Spinal cord (tissue), 10 donors: ENCODE measurements around the gene FSHR. TPM values are rescaled to one million over a fixed set of nuclear protein-coding genes. Genes with fewer than 3 reads are reported as not detected.

Experiments used
- DNase-seq, 6 donors: peaks; one replicate each; pipeline versions ENCODE4 v3.0.0 to v3.0.0-alpha.2; 2013 to 2015; ENCODE audit warnings: low spot score in 6 of 6, low read depth in 4 of 6
- H3K27ac ChIP-seq: one replicate; pipeline ENCODE4 v1.5.1; 2013; ENCODE audit warnings: low read depth, low read length, control low read depth
- H3K27me3 ChIP-seq: one replicate; pipeline ENCODE4 v1.6.1; 2013; ENCODE audit warnings: low read length; ENCODE audit not compliant: control insufficient read depth, insufficient read depth
- H3K36me3 ChIP-seq: one replicate; pipeline ENCODE4 v1.6.1; 2013; ENCODE audit warnings: low read length; ENCODE audit not compliant: control insufficient read depth, insufficient read depth
- H3K4me1 ChIP-seq: one replicate; pipeline ENCODE4 v1.6.1; 2013; ENCODE audit warnings: low read length; ENCODE audit not compliant: control insufficient read depth, insufficient read depth
- H3K4me3 ChIP-seq: one replicate; pipeline ENCODE4 v1.5.1; 2013; ENCODE audit warnings: low read depth, low read length, control low read depth
- H3K9me3 ChIP-seq: one replicate; pipeline ENCODE4 v1.6.1; 2013; ENCODE audit warnings: low read length; ENCODE audit not compliant: control insufficient read depth, insufficient read depth
- WGBS: methylation state at CpG from one replicate; pipeline ENCODE4 v1.1.5; 2013; ENCODE audit warnings: missing lambda C conversion rate; ENCODE audit not compliant: insufficient coverage; 5-methylcytosine and 5-hydroxymethylcytosine counted together
- polyA plus RNA-seq, 2 donors: library from polyadenylated mRNA; unstranded; fragments of 120-200 nt; gene quantifications; one replicate each; pipeline ENCODE4 v1.2.1, GENCODE V29; 2013; ENCODE audit not compliant: insufficient read length in 2 of 2
- total RNA-seq, 2 donors: library from RNA; depleted of rRNA in 1 of 2; stranded (reverse); fragments of 120-200 nt in 1 of 2; fragments of >200 nt in 1 of 2; gene quantifications; one replicate each; pipeline versions ENCODE4 v1.2.3 to v1.2.4, GENCODE V29; 2013 to 2014
- donor health status: healthy.

The FSHR gene
- total and polyA plus RNA-seq, 4 donors = 0.17 TPM; not detected in 3

DNA sequence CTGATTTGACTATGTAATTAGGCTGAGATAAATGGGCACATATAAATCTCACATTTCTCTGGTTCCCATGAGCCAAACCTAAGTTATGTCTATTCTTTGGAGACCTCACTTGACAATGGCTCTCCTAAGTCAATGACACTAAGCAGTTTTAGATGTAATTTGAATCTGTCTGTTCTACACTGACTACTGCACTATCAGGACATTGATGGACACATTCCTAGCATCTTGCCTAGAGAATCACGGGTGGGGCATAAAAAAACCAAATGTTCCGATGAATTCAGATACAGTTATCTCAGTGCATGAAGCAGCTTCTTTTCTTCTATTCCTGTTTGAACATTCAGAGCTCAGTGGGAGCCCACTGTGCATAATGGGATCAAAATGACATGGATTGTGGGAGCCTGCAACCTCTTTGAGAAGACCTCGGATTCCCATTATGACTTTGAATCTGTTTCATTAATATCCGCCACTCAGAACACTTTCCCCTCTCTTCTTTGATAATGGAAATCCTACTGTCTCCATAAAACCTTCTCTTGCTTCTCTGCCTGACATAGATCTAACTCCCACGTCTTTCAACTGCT, 110.8 kb downstream of the FSHR start:
- WGBS = 33% methylated on average over 1 of the region's 5 CpGs
- H3K27ac ChIP-seq = no peak overlapping the region
- H3K9me3 ChIP-seq = no peaks in the 10 kb centered on the region
- H3K4me1 ChIP-seq = peaks cover 3% of the 10 kb centered on the region
- no peak for DNase-seq
- no peaks in the 10 kb centered on the region for H3K27me3 ChIP-seq
- H3K4me3 ChIP-seq = no peak overlapping the region
- no peaks in the 10 kb centered on the region for H3K36me3 ChIP-seq

DNA sequence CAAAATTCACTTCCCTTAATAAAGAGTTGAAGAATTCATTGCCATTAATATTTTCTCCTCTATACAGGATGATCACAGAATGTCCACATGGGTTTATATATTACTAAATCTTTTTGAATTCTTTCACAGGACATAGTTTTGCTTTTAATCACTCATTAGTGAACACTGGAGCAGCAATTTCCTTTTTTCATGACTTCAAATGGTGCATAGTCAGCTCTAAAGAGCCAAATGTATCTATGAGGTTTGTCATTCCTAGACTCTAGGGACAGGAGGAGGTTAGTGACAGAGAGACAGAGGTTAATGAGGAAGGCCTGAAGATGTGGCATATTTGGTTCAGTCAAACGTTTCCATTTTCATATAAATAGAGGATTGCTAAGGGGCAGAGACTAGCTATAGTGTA, 111.8 kb downstream of the FSHR start:
- Histone ChIP-seq H3K4me1 (peaks cover 3% of the 10 kb centered on the region), H3K27ac (no peak overlapping the region), H3K9me3 (no peaks in the 10 kb centered on the region), H3K4me3 (no peak overlapping the region), H3K36me3 (no peaks in the 10 kb centered on the region), H3K27me3 (no peaks in the 10 kb centered on the region)
- DNase-seq = no peak
- WGBS = no CpG with 5 or more reads among the region's 1 CpG

GRCh38 chr2:49041061-49041460, 113.3 kb downstream of the FSHR start:
- Histone ChIP-seq H3K27me3 (no peaks in the 10 kb centered on the region), H3K4me3 (no peak overlapping the region), H3K4me1 (peaks cover 3% of the 10 kb centered on the region), H3K9me3 (no peaks in the 10 kb centered on the region), H3K27ac (no peak overlapping the region), H3K36me3 (no peaks in the 10 kb centered on the region)
- DNase-seq = peak in 1 of 6 donors; percentile 59
- WGBS = 83% methylated on average over 3 of the region's 4 CpGs

- Histone ChIP-seq H3K4me3 (no peak overlapping the region), H3K4me1 (peaks cover 3% of the 10 kb centered on the region), H3K9me3 (no peaks in the 10 kb centered on the region), H3K27ac (no peak overlapping the region), H3K27me3 (no peaks in the 10 kb centered on the region), H3K36me3 (no peaks in the 10 kb centered on the region)
- no peak for DNase-seq
Observed at GRCh38 chr2:49037197-49037596, 117.1 kb downstream of the FSHR start.

DNA sequence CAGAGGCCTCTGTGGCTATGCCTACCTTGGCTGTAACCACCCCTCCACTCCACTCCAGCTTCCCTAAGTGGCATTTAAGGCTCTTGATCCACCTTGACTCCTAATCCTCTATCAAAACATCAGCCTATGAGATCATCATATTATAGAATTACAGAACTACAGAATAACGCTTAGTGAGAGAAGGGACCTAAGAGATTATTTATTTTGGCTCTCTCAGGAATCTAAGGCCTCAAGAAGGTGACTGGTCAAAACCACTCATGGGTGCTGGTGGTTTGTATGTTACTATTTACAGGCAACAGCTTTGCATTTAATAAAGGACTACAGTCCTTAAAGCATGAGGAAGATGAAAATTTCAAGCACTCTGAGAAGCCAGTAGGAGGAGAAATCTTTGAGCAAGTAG, 118.8 kb downstream of the FSHR start:
- Histone ChIP-seq H3K9me3 (no peaks in the 10 kb centered on the region), H3K27ac (no peak overlapping the region), H3K27me3 (no peaks in the 10 kb centered on the region), H3K36me3 (no peaks in the 10 kb centered on the region), H3K4me3 (no peak overlapping the region), H3K4me1 (peaks cover 3% of the 10 kb centered on the region)
- WGBS = no CpG with 5 or more reads among the region's 1 CpG
- no peak for DNase-seq

- 46% methylated on average over 4 of the region's 4 CpGs for WGBS
- Histone ChIP-seq H3K36me3 (no peaks in the 10 kb centered on the region), H3K27ac (no peak overlapping the region), H3K9me3 (no peaks in the 10 kb centered on the region), H3K27me3 (no peaks in the 10 kb centered on the region), H3K4me1 (peaks cover 6% of the 10 kb centered on the region), H3K4me3 (no peak overlapping the region)
- DNase-seq = peak in 1 of 6 donors; percentile 54
Observed at GRCh38 chr2:49033394-49034185, 120.7 kb downstream of the FSHR start.

GRCh38 chr2:49032936-49033335, 121.4 kb downstream of the FSHR start:
- Histone ChIP-seq H3K9me3 (no peaks in the 10 kb centered on the region), H3K27ac (no peak overlapping the region), H3K4me1 (peaks cover 6% of the 10 kb centered on the region), H3K4me3 (no peak overlapping the region), H3K27me3 (no peaks in the 10 kb centered on the region), H3K36me3 (no peaks in the 10 kb centered on the region)
- DNase-seq = peak in 2 of 6 donors; percentile 44 to 78
- WGBS = 40% methylated on average over 1 of the region's 1 CpG

GRCh38 chr2:49032126-49032525, 122.2 kb downstream of the FSHR start:
- Histone ChIP-seq H3K4me3 (no peak overlapping the region), H3K4me1 (peaks cover 6% of the 10 kb centered on the region), H3K27ac (no peak overlapping the region), H3K9me3 (no peaks in the 10 kb centered on the region), H3K36me3 (no peaks in the 10 kb centered on the region), H3K27me3 (no peaks in the 10 kb centered on the region)
- WGBS = 29% methylated on average over 1 of the region's 1 CpG
- peak in 1 of 6 donors; percentile 52 for DNase-seq

GRCh38 chr2:49029406-49029805, 124.9 kb downstream of the FSHR start:
- Histone ChIP-seq H3K27me3 (no peaks in the 10 kb centered on the region), H3K27ac (no peak overlapping the region), H3K4me3 (no peak overlapping the region), H3K9me3 (no peaks in the 10 kb centered on the region), H3K4me1 (peaks cover 6% of the 10 kb centered on the region), H3K36me3 (no peaks in the 10 kb centered on the region)
- DNase-seq = peak in 1 of 6 donors; percentile 43
- WGBS = no CpG with 5 or more reads among the region's 1 CpG

DNA sequence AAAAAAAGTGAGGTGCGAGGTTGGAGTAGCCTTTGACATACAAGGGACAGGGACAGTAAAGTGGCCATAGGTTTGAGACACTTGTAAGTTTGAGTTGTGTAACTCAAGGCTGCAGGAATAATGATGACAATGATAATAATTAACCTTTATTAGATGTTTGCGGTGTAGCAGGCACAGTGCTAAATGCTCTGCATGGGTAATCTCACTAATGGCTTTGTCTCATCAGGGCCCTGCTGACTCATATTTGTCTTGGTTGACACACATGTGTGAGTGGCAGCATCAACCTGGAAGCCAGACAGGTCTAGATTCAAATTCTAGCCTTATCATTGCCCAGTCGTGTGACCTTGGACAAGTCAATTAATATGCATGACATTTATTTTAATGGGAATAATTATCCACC, 126.2 kb downstream of the FSHR start:
- WGBS = 93% methylated on average over 2 of the region's 3 CpGs
- no peak overlapping the region for H3K4me3 ChIP-seq

More for the DNA sequence above, 126.2 kb downstream of the FSHR start:
- Histone ChIP-seq H3K4me1 (peaks cover 2% of the 10 kb centered on the region), H3K27ac (no peak overlapping the region), H3K27me3 (no peaks in the 10 kb centered on the region), H3K36me3 (no peaks in the 10 kb centered on the region), H3K9me3 (no peaks in the 10 kb centered on the region)
- no peak for DNase-seq
